Breast epithelium (tissue), 3 donors: ENCODE data around the gene RNF123.

Experiments used
- POLR2A ChIP-seq: fragments of 450-650 bp; IDR thresholded peaks from one replicate; pipeline ENCODE4 v1.6.1; 2016; ENCODE audit warnings: antibody characterized with exemption, mild to moderate bottlenecking, moderate library complexity
- POLR2AphosphoS5 ChIP-seq, 3 donors: sonication (generic); formaldehyde crosslinking; IDR thresholded peaks; one replicate each; pipeline ENCODE4 v1.6.1; 2017; ENCODE audit warnings: antibody characterized with exemption in 3 of 3
- TF ChIP-seq, protein P1 (sequence below), 3 donors: fragments of 450-650 bp; IDR thresholded peaks; one replicate each; pipeline ENCODE4 v1.5.1; 2016 to 2017; ENCODE audit warnings: antibody characterized with exemption in 3 of 3, mild to moderate bottlenecking in 3 of 3, moderate library complexity in 3 of 3

GRCh38 chr3:49680493-49681231, 8.7 kb upstream of the RNF123 start:
- TF ChIP-seq, protein P1, sequence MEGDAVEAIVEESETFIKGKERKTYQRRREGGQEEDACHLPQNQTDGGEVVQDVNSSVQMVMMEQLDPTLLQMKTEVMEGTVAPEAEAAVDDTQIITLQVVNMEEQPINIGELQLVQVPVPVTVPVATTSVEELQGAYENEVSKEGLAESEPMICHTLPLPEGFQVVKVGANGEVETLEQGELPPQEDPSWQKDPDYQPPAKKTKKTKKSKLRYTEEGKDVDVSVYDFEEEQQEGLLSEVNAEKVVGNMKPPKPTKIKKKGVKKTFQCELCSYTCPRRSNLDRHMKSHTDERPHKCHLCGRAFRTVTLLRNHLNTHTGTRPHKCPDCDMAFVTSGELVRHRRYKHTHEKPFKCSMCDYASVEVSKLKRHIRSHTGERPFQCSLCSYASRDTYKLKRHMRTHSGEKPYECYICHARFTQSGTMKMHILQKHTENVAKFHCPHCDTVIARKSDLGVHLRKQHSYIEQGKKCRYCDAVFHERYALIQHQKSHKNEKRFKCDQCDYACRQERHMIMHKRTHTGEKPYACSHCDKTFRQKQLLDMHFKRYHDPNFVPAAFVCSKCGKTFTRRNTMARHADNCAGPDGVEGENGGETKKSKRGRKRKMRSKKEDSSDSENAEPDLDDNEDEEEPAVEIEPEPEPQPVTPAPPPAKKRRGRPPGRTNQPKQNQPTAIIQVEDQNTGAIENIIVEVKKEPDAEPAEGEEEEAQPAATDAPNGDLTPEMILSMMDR (IDR thresholded peaks at IDR 0.05), result no peak
- TF ChIP-seq POLR2AphosphoS5 (IDR thresholded peaks at IDR 0.05) (no peak), POLR2A (no peak)
